ENCODE results near the gene UNC13D.
"Not testable (repeated sequence)": the region's sequence is repeated elsewhere in the genome, so short reads cannot be mapped to it uniquely, and the experiment has no call there.

UNC13D gene

GRCh38 chr17:75853433-75853832 is 9.2 kb upstream of the UNC13D start:
- DNase-seq (ENCODE audit: insufficient read length, low spot score) (no peak), FAIRE-seq (no peak)

- not testable (repeated sequence) for FAIRE-seq; DNase-seq (ENCODE audit: insufficient read length, low spot score)
Measured at GRCh38 chr17:75851693-75851991, 7.4 kb upstream of the UNC13D start.

- DNase-seq (ENCODE audit: insufficient read length, low spot score) (no peak), FAIRE-seq (no peak)
Measured at GRCh38 chr17:75850928-75851692, 6.9 kb upstream of the UNC13D start.

GRCh38 chr17:75849724-75850123 is 5.5 kb upstream of the UNC13D start:
- no peak for FAIRE-seq
- no peak for DNase-seq (ENCODE audit: insufficient read length, low spot score)

- FAIRE-seq (no peak), DNase-seq (ENCODE audit: insufficient read length, low spot score) (no peak)
Measured at GRCh38 chr17:75849279-75849646, 5.1 kb upstream of the UNC13D start.

- DNase-seq (ENCODE audit: insufficient read length, low spot score): no peak
- no peak for FAIRE-seq
Measured at GRCh38 chr17:75848523-75849278, 4.5 kb upstream of the UNC13D start.

- DNase-seq (ENCODE audit: insufficient read length, low spot score) (no peak), FAIRE-seq (no peak)
Measured at GRCh38 chr17:75847614-75848522, 3.7 kb upstream of the UNC13D start.

GRCh38 chr17:75846692-75847613 is 2.7 kb upstream of the UNC13D start:
- no peak for FAIRE-seq
- no peak for DNase-seq (ENCODE audit: insufficient read length, low spot score)

GRCh38 chr17:75845933-75846691 is 1.9 kb upstream of the UNC13D start:
- DNase-seq (ENCODE audit: insufficient read length, low spot score) (no peak), FAIRE-seq (no peak)

GRCh38 chr17:75845058-75845711 is 981 bp upstream of the UNC13D start:
- peak; percentile 90 for FAIRE-seq
- peak; percentile 78 for DNase-seq (ENCODE audit: insufficient read length, low spot score)

GRCh38 chr17:75844530-75845057 is 390 bp upstream of the UNC13D start:
- DNase-seq (ENCODE audit: insufficient read length, low spot score): no peak
- no peak for FAIRE-seq

GRCh38 chr17:75842963-75843576 is 1.1 kb downstream of the UNC13D start:
- FAIRE-seq (no peak), DNase-seq (ENCODE audit: insufficient read length, low spot score) (no peak)

- DNase-seq (ENCODE audit: insufficient read length, low spot score): no peak
- no peak for FAIRE-seq
Measured at GRCh38 chr17:75842411-75842810, 1.8 kb downstream of the UNC13D start.

GRCh38 chr17:75840799-75841164 is 3.4 kb downstream of the UNC13D start:
- DNase-seq (ENCODE audit: insufficient read length, low spot score) (no peak), FAIRE-seq (no peak)

- no peak for FAIRE-seq
Measured at GRCh38 chr17:75839942-75840798, 4.0 kb downstream of the UNC13D start.

GRCh38 chr17:75838410-75838809 is 5.8 kb downstream of the UNC13D start:
- FAIRE-seq: no peak
- DNase-seq (ENCODE audit: insufficient read length, low spot score): no peak

More at GRCh38 chr17:75839942-75840798, 4.0 kb downstream of the UNC13D start:
- no peak for DNase-seq (ENCODE audit: insufficient read length, low spot score)

GRCh38 chr17:75837899-75838298 is 6.3 kb downstream of the UNC13D start:
- FAIRE-seq: no peak
- DNase-seq (ENCODE audit: insufficient read length, low spot score): no peak

Measured in HTR-8/SVneo (cell line).